Naive thymus-derived CD4-positive, alpha-beta T cell (primary cell): ENCODE results near the gene EXOSC1. TPM values are rescaled to one million over a fixed set of nuclear protein-coding genes. Genes with fewer than 3 reads are reported as not detected.
"Not testable (repeated sequence)": the region's sequence is repeated elsewhere in the genome, so short reads cannot be mapped to it uniquely, and the experiment has no call there.

ENCODE experiments used
- ATAC-seq: fragments of 150-1000 bp; cut with Tn5 transposase; 2 replicates; pipeline ENCODE4 v1.10.0; 2021; ENCODE audit warnings: mild to moderate bottlenecking, moderate library complexity
- CTCF ChIA-PET: fragments of 350-600 bp; sonication (Branson Sonifier 250); formaldehyde crosslinking; loops from one replicate; lab custom pipeline; 2021; ENCODE audit warnings: antibody characterized with exemption; lab: Charles Lee
- POLR2A ChIA-PET: fragments of 350-600 bp; sonication (Branson Sonifier 250); formaldehyde crosslinking; loops from one replicate; lab custom pipeline; 2021; ENCODE audit warnings: antibody characterized with exemption, inconsistent platforms; lab: Charles Lee
- DNase-seq, 9 donors: peaks; one replicate each; pipeline versions ENCODE4 v3.0.0 to v3.0.0-alpha.2; 2020 to 2022; ENCODE audit warnings: mixed read lengths in 1 of 9
- H3K27ac ChIP-seq: one replicate; pipeline ENCODE4 v1.7.0; 2013; ENCODE audit warnings: mild to moderate bottlenecking, low read depth, low read length, moderate library complexity
- H3K27me3 ChIP-seq, 2 donors: one replicate each; pipeline ENCODE4 v1.7.0; 2013; ENCODE audit warnings: low read length in 2 of 2, mild to moderate bottlenecking in 2 of 2, moderate library complexity in 2 of 2; ENCODE audit not compliant: control insufficient read depth in 2 of 2, insufficient read depth in 2 of 2
- H3K36me3 ChIP-seq, 3 experiments: 1 replicate in 2 of 3; 2 replicates in 1 of 3; pipeline ENCODE4 v1.7.0; 2013; ENCODE audit warnings: low read length in 3 of 3, mild to moderate bottlenecking in 3 of 3, moderate library complexity in 1 of 3; ENCODE audit not compliant: insufficient read depth in 3 of 3, control insufficient read depth in 2 of 3
- H3K4me1 ChIP-seq, 2 donors: one replicate each; pipeline ENCODE4 v1.7.0; 2013; ENCODE audit warnings: low read length in 2 of 2, mild to moderate bottlenecking in 2 of 2, moderate library complexity in 1 of 2; ENCODE audit not compliant: control insufficient read depth in 2 of 2, insufficient read depth in 2 of 2
- H3K4me3 ChIP-seq: 2 replicates; pipeline ENCODE4 v1.7.0; 2013; ENCODE audit warnings: mild to moderate bottlenecking, low read length
- H3K9me3 ChIP-seq, 3 experiments: 1 replicate in 2 of 3; 2 replicates in 1 of 3; pipeline ENCODE4 v1.7.0; 2013; ENCODE audit warnings: low read length in 3 of 3; ENCODE audit not compliant: control insufficient read depth in 2 of 3
- H3K27ac Mint-ChIP-seq, 9 donors: one replicate each; pipeline ENCODE4 v1.8.0; 2020 to 2022; ENCODE audit warnings: mixed read lengths in 9 of 9, mild to moderate bottlenecking in 8 of 9, moderate library complexity in 5 of 9, inconsistent platforms in 2 of 9
- H3K27me3 Mint-ChIP-seq, 5 donors: one replicate each; pipeline ENCODE4 v1.8.0; 2021 to 2022; ENCODE audit warnings: mixed read lengths in 5 of 5, mild to moderate bottlenecking in 1 of 5
- H3K36me3 Mint-ChIP-seq, 5 donors: one replicate each; pipeline ENCODE4 v1.8.0; 2020 to 2022; ENCODE audit warnings: mixed read lengths in 5 of 5, mild to moderate bottlenecking in 3 of 5, inconsistent platforms in 1 of 5
- H3K4me1 Mint-ChIP-seq, 7 donors: one replicate each; pipeline ENCODE4 v1.8.0; 2020 to 2022; ENCODE audit warnings: mixed read lengths in 7 of 7, mild to moderate bottlenecking in 3 of 7, inconsistent platforms in 1 of 7
- H3K4me3 Mint-ChIP-seq, 10 donors: one replicate each; pipeline ENCODE4 v1.8.0; 2020 to 2022; ENCODE audit warnings: mild to moderate bottlenecking in 10 of 10, mixed read lengths in 10 of 10, moderate library complexity in 6 of 10, inconsistent platforms in 2 of 10
- H3K9me3 Mint-ChIP-seq, 11 donors: one replicate each; pipeline ENCODE4 v1.8.0; 2020 to 2022; ENCODE audit warnings: mixed read lengths in 11 of 11, mild to moderate bottlenecking in 4 of 11, inconsistent platforms in 1 of 11, moderate library complexity in 1 of 11
- intact Hi-C, 2 donors: fragments of 100-400 bp; cut with micrococcal nuclease; formaldehyde crosslinking; loops; one replicate each; pipeline ENCODE4 v1.15.1; 2023
- polyA plus RNA-seq, 2 donors: library from polyadenylated mRNA; unstranded; fragments of 300-500 nt; fragmentation: Illumina TruSeq; gene quantifications; one replicate each; pipeline ENCODE4 v1.2.3, GENCODE V29; 2021
- total RNA-seq, 6 experiments: library from RNA in 5 of 6; stranded (reverse) in 5 of 6; gene quantifications; 1 replicate in 5 of 6; 2 replicates in 1 of 6; pipeline ENCODE4 v1.2.3 and lab custom pipeline; 2021 to 2026

EXOSC1 gene
- total and polyA plus RNA-seq, 7 experiments from 2014 or later, result 32.6 to 80.3 (median 58.3) TPM

- Mint-ChIP-seq H3K27me3 (peaks cover 0 to 2% (median 0%) of the 10 kb centered on the region in 5 donors), H3K4me3 (peak overlapping the region; percentile 83 to 97 (median 95)), H3K9me3 (peaks cover 0 to 4% (median 0%) of the 10 kb centered on the region in 11 donors), H3K4me1 (peaks cover 10 to 57% (median 34%) of the 10 kb centered on the region in 7 donors), H3K36me3 (peaks cover 0 to 41% (median 8%) of the 10 kb centered on the region in 5 donors), H3K27ac (peak overlapping the region; percentile 38 to 97 (median 92))
- ATAC-seq (no peak), DNase-seq (no peak)
- Histone ChIP-seq H3K4me1 (peaks cover 20 to 29% of the 10 kb centered on the region in 2 donors), H3K27ac (peak overlapping the region; percentile 81), H3K36me3 (peaks cover 0 to 25% (median 18%) of the 10 kb centered on the region in 3 experiments), H3K4me3 (peak overlapping the region; percentile 92), H3K27me3 (no peaks in the 10 kb centered on the region), H3K9me3 (no peaks in the 10 kb centered on the region)
- CTCF ChIA-PET, result interaction anchor here (0.6 to 0.7 kb wide), 3 partner anchors 17 to 65 kb away, joined by 3 to 4 read pairs (median 3); no protein-coding TSS in a partner anchor
- intact Hi-C loops, result loop anchor here in 1 of 2 donors (1.0 kb wide), 1 partner anchor 18 kb away; no protein-coding TSS in a partner anchor
- POLR2A ChIA-PET, result interaction anchor here (0.6 to 1.5 kb wide), 3 partner anchors 9 to 27 kb away, joined by 3 to 4 read pairs (median 3); partner anchors contain the start of gene RRP12
Measured at GRCh38 chr10:97427571-97428179, 18.1 kb downstream of the EXOSC1 start.

DNA sequence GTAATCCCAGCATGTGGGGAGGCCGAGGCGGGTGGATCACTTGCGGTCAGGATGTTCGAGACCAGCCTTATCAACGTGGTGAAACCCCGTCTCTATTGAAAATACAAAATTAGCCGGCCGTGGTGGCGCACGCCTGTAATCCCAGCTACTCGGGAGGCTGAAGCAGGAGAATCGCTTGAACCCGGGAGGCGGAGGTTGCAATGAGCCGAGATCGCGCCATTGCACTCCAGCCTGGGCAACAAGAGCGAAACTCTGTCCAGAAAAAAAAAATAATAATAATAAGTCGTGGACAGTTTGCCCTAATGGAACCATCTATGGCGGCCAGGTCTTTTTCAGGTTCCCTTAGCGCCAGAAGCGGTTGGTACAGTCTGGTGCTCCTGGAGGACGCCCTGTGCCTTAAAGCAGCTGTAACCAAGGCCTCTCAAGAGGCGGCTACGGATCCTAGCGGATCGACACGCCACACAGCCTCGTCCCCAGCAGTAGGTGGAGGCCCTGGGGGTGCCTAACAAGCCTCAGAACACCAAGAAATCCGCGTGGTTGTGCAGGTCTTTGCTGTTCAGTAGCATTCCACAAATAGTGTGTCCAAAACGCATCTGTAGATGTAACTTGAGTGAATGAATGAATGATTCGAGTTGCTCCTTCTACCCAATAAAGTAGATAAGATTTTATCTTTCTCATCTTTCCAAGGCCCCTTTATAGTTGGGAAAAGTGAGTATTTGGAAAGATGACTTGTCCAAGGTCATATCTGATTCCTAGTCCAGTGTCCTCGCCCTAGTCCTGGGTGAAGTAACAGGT lies 18.8 kb downstream of the EXOSC1 start:
- peaks cover 20 to 29% of the 10 kb centered on the region in 2 donors for H3K4me1 ChIP-seq

DNA sequence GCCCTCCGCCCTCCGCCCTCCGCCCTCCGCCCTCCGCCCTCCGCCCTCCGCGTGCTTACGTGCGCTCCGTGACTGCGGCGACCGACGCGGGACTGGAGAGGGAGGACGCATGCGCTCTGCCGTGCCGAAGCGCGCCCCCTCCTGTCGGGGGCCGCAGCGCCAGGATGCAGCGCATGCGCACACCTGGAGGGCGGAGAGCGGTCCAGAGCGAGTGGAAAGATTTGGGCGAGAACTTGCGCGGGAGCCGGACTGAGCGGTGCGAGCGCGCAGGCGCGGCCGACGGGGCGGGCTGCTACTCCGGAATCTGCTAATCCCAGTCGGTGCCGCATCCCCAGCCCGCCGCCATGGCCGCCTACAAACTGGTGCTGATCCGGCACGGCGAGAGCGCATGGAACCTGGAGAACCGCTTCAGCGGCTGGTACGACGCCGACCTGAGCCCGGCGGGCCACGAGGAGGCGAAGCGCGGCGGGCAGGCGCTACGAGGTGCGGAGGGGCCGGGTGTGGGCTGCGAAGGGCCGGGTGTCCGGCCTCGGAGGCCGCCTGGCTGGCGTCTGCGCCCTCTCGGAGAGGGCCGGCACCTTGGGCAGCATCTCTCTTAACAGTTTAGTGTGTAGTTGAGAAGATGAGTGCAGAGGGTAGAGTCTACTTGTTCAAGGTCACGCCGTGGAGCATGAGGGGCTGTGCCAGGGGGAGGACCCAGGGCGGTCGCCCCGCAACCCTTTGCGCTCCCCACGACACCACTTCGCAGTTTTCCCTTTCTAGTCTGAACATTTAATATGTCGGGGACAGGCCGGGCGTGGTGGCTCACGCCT lies 19.6 kb downstream of the EXOSC1 start, which contains the start of gene PGAM1:
TSS of gene PGAM1 (plus strand) at position 228 of the 812 bp plus-strand sequence. CDS start at position 345, 117 bp downstream.
- peak within 1 kb of the TSS; percentile 87 for H3K27ac ChIP-seq
- peak; percentile 91 for ATAC-seq
- intact Hi-C loops, result loop anchor here (1.0 kb wide), 9 partner anchors 12 to 261 kb away; partner anchors contain the start of genes MMS19 (in 2 of the 2), RRP12 (in 2 of the 2), UBTD1 (in 2 of the 2) and ARHGAP19 (in 1 of the 2)
- H3K36me3 ChIP-seq, result peaks cover 0 to 15% (median 8%) of the 10 kb centered on the region in 3 experiments
- H3K27ac Mint-ChIP-seq, result peak within 1 kb of the TSS; percentile 77 to 99 (median 95)
- H3K4me3 Mint-ChIP-seq, result peak within 1 kb of the TSS; percentile 83 to 97 (median 95)
- H3K9me3 ChIP-seq, result no peaks in the 10 kb centered on the region
- POLR2A ChIA-PET, result interaction anchor here (0.6 to 1.5 kb wide), 2 partner anchors 12 to 26 kb away, joined by 3 read pairs; partner anchors contain the start of gene RRP12
- H3K4me1 Mint-ChIP-seq, result peaks cover 10 to 53% (median 34%) of the 10 kb centered on the region in 7 donors
- H3K9me3 Mint-ChIP-seq, result peaks cover 0 to 4% (median 0%) of the 10 kb centered on the region in 11 donors
- CTCF ChIA-PET, result no interaction called here
- H3K4me1 ChIP-seq, result peaks cover 20 to 29% of the 10 kb centered on the region in 2 donors
- peaks cover 0 to 2% (median 0%) of the 10 kb centered on the region in 5 donors for H3K27me3 Mint-ChIP-seq
- no peaks in the 10 kb centered on the region for H3K27me3 ChIP-seq
- DNase-seq, result peak; percentile 93 to 98 (median 97)
- peak within 1 kb of the TSS; percentile 92 for H3K4me3 ChIP-seq
- peaks cover 0 to 37% (median 4%) of the 10 kb centered on the region in 5 donors for H3K36me3 Mint-ChIP-seq

More for the DNA sequence above, 18.8 kb downstream of the EXOSC1 start:
- Mint-ChIP-seq H3K9me3 (peaks cover 0 to 4% (median 0%) of the 10 kb centered on the region in 11 donors), H3K4me3 (peak overlapping the region; percentile 83 to 97 (median 95)), H3K27me3 (peaks cover 0 to 2% (median 0%) of the 10 kb centered on the region in 5 donors), H3K36me3 (peaks cover 0 to 41% (median 6%) of the 10 kb centered on the region in 5 donors), H3K27ac (peak overlapping the region; percentile 65 to 99 (median 95)), H3K4me1 (peaks cover 10 to 56% (median 34%) of the 10 kb centered on the region in 7 donors)
- CTCF ChIA-PET, result interaction anchor here (0.6 to 0.7 kb wide), 2 partner anchors 28 to 65 kb away, joined by 3 read pairs; no protein-coding TSS in a partner anchor
- intact Hi-C loops, result loop anchor here (1.0 kb wide), 9 partner anchors 13 to 260 kb away; partner anchors contain the start of genes MMS19 (in 2 of the 2), RRP12 (in 2 of the 2), UBTD1 (in 2 of the 2) and ARHGAP19 (in 1 of the 2)
- POLR2A ChIA-PET, result interaction anchor here (0.6 to 1.5 kb wide), 2 partner anchors 12 to 26 kb away, joined by 3 to 4 read pairs; partner anchors contain the start of gene RRP12
- H3K36me3 ChIP-seq, result peaks cover 0 to 23% (median 16%) of the 10 kb centered on the region in 3 experiments
- no peak for ATAC-seq
- peak overlapping the region; percentile 92 for H3K4me3 ChIP-seq
- H3K27me3 ChIP-seq, result no peaks in the 10 kb centered on the region
- no peaks in the 10 kb centered on the region for H3K9me3 ChIP-seq
- DNase-seq, result no peak
- H3K27ac ChIP-seq, result peak overlapping the region; percentile 81

DNA sequence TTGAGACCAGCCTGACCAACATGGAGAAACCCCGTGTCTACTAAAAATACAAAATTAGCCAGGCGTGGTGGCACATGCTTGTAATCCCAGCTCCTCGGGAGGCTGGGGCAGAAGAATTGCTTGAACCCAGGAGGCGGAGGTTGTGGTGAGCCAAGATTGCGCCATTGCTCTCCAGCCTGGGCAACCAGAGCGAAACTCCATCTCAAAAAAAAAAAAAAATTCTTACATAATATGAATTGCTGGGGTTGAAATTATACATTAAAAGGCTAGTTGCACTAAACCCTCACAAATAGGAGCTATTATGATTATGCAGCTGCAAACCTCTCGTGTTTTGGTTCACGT lies 22.1 kb downstream of the EXOSC1 start:
- Mint-ChIP-seq H3K4me1 (peaks cover 18 to 51% (median 41%) of the 10 kb centered on the region in 7 donors), H3K36me3 (peaks cover 0 to 25% (median 0%) of the 10 kb centered on the region in 5 donors), H3K27ac (peak overlapping the region in 7 of 9 donors; percentile 59 to 95 (median 92)), H3K4me3 (peak overlapping the region in 1 of 10 donors; percentile 74)
- H3K27ac ChIP-seq, H3K9me3 ChIP-seq, DNase-seq, ATAC-seq, H3K27me3 Mint-ChIP-seq, H3K36me3 ChIP-seq, H3K27me3 ChIP-seq, H3K9me3 Mint-ChIP-seq, CTCF ChIA-PET, H3K4me3 ChIP-seq: not testable (repeated sequence)
- peaks cover 25 to 27% of the 10 kb centered on the region in 2 donors for H3K4me1 ChIP-seq
- intact Hi-C loops, result loop anchor here in 1 of 2 donors (1.0 kb wide), 1 partner anchor 9 kb away; no protein-coding TSS in a partner anchor
- POLR2A ChIA-PET, result interaction anchor here (0.6 to 1.2 kb wide), 5 partner anchors 14 to 361 kb away, joined by 3 to 5 read pairs (median 3); no protein-coding TSS in a partner anchor

DNA sequence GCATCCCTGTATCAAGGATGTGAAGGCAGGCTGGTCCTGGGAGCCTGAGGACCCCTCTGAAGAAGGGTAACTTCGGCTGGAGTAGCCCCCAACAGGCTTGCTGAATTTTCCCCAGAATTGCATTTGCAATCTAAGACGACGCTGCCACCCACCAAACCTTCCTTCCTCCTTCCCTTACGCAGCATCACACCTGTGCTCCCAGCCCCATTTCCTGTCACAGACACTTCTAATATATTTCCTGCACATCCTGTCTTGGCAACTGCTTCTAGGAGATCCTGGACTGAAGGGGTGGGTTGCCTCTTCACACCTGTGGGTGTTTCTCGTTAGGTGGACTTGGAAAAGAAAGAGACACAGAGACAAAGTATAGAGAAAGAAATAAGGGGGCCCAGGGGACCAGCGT lies 29.2 kb downstream of the EXOSC1 start:
- no peaks in the 10 kb centered on the region for H3K27me3 ChIP-seq
- no peaks in the 10 kb centered on the region for H3K36me3 Mint-ChIP-seq
- ATAC-seq (no peak), DNase-seq (no peak)
- H3K27ac Mint-ChIP-seq, result peak overlapping the region; percentile 67 to 87 (median 84)
- ChIA-PET POLR2A (interaction anchor here (0.9 kb wide), 1 partner anchor 16 kb away, joined by 3 read pairs; the partner anchor contains the start of gene RRP12), CTCF (interaction anchor here (0.7 to 1.1 kb wide), 2 partner anchors 26 to 38 kb away, joined by 3 read pairs; no protein-coding TSS in a partner anchor)
- H3K4me1 Mint-ChIP-seq, result peaks cover 38 to 62% (median 59%) of the 10 kb centered on the region in 7 donors
- H3K4me3 Mint-ChIP-seq, result peak overlapping the region in 9 of 10 donors; percentile 39 to 78 (median 61)
- H3K4me1 ChIP-seq, result peaks cover 26 to 38% of the 10 kb centered on the region in 2 donors
- intact Hi-C loops, result no loop called here
- no peaks in the 10 kb centered on the region for H3K9me3 Mint-ChIP-seq
- no peaks in the 10 kb centered on the region for H3K36me3 ChIP-seq
- H3K4me3 ChIP-seq, result no peak overlapping the region
- H3K9me3 ChIP-seq, result no peaks in the 10 kb centered on the region
- H3K27ac ChIP-seq, result peak overlapping the region; percentile 59
- no peaks in the 10 kb centered on the region for H3K27me3 Mint-ChIP-seq
